WI38 (cell line): ENCODE measurements around the gene MC1R.
"Not testable (repeated sequence)": the region's sequence is repeated elsewhere in the genome, so short reads cannot be mapped to it uniquely, and the experiment has no call there.

Experiments
- H3K4me3 ChIP-seq: 2 replicates; pipeline ENCODE4 v1.5.1; 2011; ENCODE audit warnings: low read depth, mild to moderate bottlenecking, control low read depth, low read length
- TF ChIP-seq, protein P1 (sequence below): IDR thresholded peaks from 2 replicates; pipeline ENCODE4 v1.5.1; 2012; ENCODE audit warnings: low read depth, mild to moderate bottlenecking, control low read depth, low read length

Gene MC1R

DNA sequence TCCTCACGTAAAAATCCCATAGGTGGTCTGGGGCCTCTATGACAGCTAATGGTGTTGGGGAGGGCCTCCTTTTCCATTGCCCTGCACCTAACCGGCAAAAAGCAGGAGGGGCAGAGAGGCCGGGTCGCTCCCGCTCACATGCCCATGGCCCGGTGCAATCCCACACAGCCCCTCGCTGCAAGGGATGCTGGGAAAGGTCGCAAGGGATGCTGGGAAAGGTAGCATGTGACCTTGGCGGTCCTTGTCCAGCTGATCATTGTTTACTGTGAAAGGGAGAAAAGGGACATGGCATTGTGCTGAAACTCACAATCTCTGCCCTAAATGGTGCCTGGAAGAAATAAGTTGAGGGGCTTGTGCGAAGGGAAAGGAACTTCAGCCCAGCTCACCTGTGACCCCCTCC is 39.9 kb downstream of the MC1R start:
- TF ChIP-seq, protein P1, sequence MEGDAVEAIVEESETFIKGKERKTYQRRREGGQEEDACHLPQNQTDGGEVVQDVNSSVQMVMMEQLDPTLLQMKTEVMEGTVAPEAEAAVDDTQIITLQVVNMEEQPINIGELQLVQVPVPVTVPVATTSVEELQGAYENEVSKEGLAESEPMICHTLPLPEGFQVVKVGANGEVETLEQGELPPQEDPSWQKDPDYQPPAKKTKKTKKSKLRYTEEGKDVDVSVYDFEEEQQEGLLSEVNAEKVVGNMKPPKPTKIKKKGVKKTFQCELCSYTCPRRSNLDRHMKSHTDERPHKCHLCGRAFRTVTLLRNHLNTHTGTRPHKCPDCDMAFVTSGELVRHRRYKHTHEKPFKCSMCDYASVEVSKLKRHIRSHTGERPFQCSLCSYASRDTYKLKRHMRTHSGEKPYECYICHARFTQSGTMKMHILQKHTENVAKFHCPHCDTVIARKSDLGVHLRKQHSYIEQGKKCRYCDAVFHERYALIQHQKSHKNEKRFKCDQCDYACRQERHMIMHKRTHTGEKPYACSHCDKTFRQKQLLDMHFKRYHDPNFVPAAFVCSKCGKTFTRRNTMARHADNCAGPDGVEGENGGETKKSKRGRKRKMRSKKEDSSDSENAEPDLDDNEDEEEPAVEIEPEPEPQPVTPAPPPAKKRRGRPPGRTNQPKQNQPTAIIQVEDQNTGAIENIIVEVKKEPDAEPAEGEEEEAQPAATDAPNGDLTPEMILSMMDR: no peak
- no peak overlapping the region for H3K4me3 ChIP-seq

DNA sequence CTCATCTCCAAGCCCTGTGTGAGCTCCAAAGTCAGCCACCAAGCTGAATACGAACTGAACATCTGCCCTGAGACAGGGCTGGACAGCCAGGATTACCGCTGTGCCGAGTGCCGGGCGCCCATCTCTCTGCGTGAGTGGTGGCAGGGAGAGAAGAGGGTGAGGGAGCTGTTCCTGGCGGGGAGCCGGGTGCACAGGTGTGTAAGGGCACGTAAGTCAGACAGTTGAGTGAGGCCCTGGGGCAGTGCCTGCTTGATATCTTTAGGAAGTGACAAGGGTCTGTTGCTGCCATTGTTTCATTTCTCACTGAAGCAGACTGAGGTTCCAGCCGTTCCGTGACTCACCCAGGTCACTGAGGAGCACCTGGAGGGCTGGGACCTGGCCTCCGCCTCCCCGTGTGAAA is 42.3 kb downstream of the MC1R start:
- TF ChIP-seq, protein P1: no peak
- H3K4me3 ChIP-seq: no peak overlapping the region

DNA sequence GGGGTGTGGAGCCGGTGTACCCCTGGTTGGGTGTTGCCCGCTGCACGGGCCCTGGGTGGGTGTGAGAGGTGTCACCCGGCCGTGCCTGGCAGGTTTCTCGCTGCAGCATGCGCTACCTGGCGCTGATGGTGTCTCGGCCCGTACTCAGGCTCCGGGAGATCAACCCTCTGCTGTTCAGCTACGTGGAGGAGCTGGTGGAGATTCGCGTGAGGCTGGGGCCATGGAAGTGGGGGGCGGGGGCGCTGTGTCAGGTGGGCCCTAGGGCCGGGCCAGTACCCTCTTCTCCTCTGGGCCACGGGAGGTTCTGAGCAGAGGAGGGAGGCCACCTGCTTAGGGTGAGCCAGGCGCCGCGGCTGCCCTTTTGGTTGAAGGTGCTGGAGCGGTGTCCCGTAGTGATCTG is 43.3 kb downstream of the MC1R start:
- TF ChIP-seq, protein P1: no peak
- no peak overlapping the region for H3K4me3 ChIP-seq

DNA sequence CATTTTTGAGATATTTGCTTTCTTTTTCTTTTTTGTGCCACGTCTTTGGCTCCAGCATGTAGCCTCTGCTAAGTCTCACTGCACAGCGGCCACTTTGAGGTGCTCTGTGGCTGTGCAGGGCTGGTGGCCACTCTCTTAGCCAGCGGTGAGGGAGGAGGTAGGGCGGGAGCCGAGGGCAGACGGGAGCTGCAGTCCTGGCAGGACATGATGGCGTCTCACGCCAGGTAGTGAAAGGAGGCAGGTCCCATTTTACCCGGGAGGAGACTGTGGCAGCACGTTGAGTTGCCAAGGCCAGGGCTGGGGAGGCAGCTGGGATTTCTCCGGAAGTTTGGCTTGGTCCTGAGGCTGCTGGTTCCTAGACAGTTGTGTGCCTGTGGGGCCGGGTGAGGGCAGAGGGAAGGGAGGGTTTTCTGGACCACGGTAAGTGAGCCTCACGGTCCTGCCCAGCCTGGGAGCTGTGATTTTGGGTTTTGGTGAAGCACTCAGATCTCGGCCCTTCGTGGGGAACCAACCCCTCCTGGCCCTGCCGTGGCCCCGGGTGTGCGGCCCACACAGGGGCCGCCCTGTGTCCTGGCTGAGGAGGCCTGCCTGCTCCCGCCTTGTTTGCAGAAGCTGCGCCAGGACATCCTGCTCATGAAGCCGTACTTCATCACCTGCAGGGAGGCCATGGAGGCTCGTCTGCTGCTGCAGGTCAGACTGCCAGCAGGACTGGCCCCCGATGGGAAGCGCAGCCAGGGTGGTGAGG is 44.3 kb downstream of the MC1R start:
- no peak overlapping the region for H3K4me3 ChIP-seq
- TF ChIP-seq, protein P1: no peak

DNA sequence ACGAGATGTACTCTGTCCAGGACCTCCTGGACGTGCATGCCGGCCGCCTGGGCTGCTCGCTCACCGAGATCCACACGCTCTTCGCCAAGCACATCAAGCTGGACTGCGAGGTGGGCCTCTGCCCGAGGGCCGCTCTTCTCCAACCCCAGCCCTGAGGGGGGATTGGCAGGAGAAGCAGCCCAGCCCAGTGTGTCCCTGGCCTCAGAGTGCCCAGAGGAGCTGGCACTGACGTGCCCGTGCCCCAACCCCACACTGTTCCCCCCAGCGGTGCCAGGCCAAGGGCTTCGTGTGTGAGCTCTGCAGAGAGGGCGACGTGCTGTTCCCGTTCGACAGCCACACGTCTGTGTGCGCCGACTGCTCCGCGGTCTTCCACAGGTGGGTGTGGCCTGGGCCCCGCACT is 45.5 kb downstream of the MC1R start:
- TF ChIP-seq, protein P1: no peak
- no peak overlapping the region for H3K4me3 ChIP-seq

DNA sequence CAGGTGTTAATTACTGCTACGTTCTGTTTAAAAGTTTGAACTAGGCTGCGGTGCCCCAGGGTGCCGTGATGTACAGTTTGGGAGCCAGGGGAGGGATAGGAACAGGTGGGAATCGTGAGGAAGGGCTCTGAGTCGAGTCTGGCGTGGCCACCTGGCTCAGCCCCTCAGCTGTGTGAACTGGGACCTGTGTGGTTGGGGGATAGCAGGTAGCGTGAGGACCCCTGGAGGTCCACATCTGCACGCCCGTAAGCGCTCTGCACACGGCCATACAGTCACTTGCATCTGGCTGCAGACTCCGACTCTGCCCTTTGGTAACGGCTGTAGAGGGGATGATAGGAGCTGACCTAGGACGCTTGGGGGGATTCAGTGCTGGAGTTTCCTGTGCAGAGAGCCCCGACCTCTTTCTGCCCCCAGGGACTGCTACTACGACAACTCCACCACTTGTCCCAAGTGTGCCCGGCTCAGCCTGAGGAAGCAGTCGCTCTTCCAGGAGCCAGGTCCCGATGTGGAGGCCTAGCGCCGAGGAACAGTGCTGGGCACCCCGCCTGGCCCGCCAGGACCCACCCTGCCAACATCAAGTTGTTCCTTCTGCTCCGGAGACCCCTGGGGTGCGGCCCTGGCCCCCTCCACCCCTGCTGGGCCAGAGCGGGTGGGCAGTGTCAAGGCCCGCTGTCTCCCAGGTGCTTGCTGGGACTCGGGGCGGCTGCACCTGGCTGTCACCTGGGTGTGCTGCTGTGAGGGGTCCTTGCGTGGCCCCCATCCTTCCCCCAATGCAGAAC is 47.0 kb downstream of the MC1R start:
- TF ChIP-seq, protein P1: no peak
- H3K4me3 ChIP-seq: no peak overlapping the region

DNA sequence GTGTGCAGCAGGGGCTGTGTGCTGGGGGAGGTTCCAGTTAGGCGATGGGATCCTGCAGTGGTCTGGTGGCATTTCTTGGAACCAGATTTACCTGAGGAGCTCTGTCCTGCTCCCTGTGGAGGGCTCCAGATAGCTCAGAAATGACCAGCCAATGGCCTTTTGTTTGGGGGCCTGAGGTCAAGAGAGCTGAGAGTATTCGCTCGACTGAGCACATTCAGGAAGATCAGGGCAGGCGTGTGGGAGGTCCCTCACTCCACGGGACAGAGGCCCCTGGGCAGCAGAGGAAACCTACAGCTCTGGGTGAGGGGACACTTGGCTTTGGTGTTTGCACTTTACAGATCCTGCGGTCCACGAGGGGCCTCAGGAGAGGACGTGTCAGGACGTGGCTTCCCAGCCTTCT is 48.1 kb downstream of the MC1R start:
- TF ChIP-seq, protein P1: no peak
- H3K4me3 ChIP-seq: no peak overlapping the region

DNA sequence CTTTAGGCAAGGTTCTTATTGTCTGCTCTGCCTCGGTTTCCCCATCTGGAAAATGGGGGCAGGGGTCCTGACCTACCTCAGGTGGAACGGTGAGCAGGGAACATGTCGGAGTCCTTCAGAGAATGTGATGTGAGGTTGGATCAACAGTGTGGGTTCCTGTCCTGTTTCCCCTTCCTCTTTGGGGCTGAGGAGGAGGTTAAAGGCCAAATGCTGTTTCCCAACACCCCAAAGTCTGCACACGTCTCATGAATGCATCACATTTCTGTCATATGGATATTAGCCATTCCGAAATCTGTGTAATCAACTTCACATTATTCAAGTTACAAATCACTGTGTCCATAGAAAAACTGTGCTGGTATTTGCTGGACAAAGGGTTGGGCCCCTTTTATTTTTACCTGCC is 48.8 kb downstream of the MC1R start:
- H3K4me3 ChIP-seq: not testable (repeated sequence)

DNA sequence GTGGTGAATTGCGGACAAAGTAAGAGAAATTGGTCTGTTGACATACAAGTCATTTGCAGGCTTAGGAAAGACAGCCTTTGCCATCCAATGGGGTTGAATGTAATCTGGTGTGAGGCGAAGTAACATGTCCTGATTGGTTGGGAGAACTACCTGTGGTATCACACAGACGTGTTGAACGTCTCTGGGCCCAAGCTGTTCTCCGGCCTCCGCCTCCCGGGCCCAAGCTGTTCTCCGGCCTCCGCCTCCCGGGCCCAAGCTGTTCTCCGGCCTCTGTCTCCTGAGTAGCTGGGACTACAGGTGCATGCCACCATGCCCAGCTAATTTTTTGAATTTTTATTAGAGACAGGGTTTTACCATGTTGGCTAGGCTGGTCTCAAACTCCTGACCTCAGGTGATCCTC is 49.4 kb downstream of the MC1R start:
- not testable (repeated sequence) for H3K4me3 ChIP-seq
